Lower leg skin (tissue), 4 donors: ENCODE data around the gene COL1A2. TPM values are rescaled to one million over a fixed set of nuclear protein-coding genes. Genes with fewer than 3 reads are reported as not detected.

ENCODE experiments used
- DNase-seq, 2 donors: peaks; one replicate each; pipeline ENCODE4 v3.0.0-alpha.2; 2019; ENCODE audit warnings: low spot score in 2 of 2
- H3K4me3 ChIP-seq: fragments of 200-600 bp; sonication (generic); 2 replicates; pipeline ENCODE4 v1.5.1; 2017; ENCODE audit warnings: mild to moderate bottlenecking, low read depth; ENCODE audit not compliant: poor library complexity, severe bottlenecking
- POLR2A ChIP-seq, 2 donors: fragments of 450-650 bp; IDR thresholded peaks; one replicate each; pipeline ENCODE4 v1.6.1; 2016 to 2017; ENCODE audit warnings: antibody characterized with exemption in 2 of 2, mild to moderate bottlenecking in 1 of 2, moderate library complexity in 1 of 2
- WGBS, 2 donors: methylation state at CpG; one replicate each; pipeline ENCODE4 v1.1.5; 2018; 5-methylcytosine and 5-hydroxymethylcytosine counted together
- intact Hi-C: fragments of 100-400 bp; cut with DNase I; formaldehyde crosslinking; loops from one replicate; pipeline ENCODE4 v1.15.0; 2023; ENCODE audit warnings: low total_unique reads
- total RNA-seq, 4 donors: library from RNA; depleted of rRNA; stranded (reverse); fragments of >200 nt; gene quantifications; one replicate each; pipeline ENCODE4 v1.1.0, GENCODE V29; 2016
- TF ChIP-seq, protein P1 (sequence below), 3 donors: fragments of 450-650 bp; IDR thresholded peaks; one replicate each; pipeline ENCODE4 v1.5.1; 2016; ENCODE audit warnings: antibody characterized with exemption in 3 of 3, mild to moderate bottlenecking in 3 of 3, moderate library complexity in 2 of 3

COL1A2 gene
- total RNA-seq, 4 donors from 2014 or later: 25.7 to 263 (median 33.6) TPM

DNA sequence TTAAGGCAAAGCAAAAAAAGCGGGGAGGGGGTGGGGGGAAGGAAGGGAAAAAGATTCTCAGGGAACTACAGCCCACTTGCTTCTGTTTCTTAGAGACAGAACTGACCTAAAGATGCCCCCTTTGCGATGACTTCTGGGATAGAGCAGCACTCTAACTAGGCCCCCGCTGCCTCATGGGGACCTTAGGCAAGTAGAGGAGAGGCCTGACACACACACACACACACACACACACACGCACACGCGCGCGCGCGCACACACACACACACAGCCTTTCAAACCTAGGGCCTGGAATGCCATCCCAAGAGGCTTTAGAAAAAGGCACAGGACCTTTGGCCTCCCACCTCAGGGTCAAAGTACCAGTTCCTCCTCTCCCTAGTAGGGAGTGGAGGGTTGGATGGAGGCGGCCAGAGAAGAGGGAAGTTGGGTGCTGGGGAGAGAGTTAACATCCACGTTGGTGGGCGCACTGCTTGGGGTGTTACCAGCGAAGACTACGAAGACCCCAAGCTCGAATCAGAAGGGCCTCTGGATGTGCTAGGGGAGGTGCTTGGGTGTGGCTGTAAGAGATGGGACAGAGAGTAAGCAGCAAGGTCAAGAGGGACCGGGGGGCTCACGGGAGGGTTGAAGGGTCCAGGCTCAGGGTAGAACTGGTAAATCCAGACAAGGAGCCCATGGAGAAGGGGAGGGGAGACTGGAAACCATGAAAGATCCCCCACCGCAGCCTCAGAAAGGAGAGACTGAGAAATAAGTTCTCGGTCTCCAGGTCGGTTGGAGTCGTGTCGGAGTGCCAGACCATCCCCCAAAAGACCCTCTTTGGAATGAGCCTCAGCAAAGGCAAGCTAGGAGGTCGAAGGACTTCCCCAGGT is 1.2 kb upstream of the COL1A2 start:
- intact Hi-C loops: no loop called here
- TF ChIP-seq POLR2A (IDR thresholded peaks at IDR 0.05): no peak
- TF ChIP-seq, protein P1, sequence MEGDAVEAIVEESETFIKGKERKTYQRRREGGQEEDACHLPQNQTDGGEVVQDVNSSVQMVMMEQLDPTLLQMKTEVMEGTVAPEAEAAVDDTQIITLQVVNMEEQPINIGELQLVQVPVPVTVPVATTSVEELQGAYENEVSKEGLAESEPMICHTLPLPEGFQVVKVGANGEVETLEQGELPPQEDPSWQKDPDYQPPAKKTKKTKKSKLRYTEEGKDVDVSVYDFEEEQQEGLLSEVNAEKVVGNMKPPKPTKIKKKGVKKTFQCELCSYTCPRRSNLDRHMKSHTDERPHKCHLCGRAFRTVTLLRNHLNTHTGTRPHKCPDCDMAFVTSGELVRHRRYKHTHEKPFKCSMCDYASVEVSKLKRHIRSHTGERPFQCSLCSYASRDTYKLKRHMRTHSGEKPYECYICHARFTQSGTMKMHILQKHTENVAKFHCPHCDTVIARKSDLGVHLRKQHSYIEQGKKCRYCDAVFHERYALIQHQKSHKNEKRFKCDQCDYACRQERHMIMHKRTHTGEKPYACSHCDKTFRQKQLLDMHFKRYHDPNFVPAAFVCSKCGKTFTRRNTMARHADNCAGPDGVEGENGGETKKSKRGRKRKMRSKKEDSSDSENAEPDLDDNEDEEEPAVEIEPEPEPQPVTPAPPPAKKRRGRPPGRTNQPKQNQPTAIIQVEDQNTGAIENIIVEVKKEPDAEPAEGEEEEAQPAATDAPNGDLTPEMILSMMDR (IDR thresholded peaks at IDR 0.05): no peak
- no peak for DNase-seq
- H3K4me3 ChIP-seq: no peak overlapping the region
- WGBS, 2 donors: 49 to 57% methylated on average over 20 to 24 of the region's 24 CpGs

DNA sequence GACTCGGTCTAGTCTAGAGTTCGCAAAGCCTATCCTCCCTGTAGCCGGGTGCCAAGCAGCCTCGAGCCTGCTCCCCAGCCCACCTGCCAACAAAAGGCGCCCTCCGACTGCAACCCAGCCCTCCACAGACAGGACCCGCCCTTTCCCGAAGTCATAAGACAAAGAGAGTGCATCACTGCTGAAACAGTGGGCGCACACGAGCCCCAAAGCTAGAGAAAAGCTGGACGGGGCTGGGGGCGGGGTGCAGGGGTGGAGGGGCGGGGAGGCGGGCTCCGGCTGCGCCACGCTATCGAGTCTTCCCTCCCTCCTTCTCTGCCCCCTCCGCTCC is 622 bp upstream of the COL1A2 start:
- DNase-seq: peak in 1 of 2 donors; percentile 85
- TF ChIP-seq, protein P1 (IDR thresholded peaks at IDR 0.05): no peak
- TF ChIP-seq POLR2A (IDR thresholded peaks at IDR 0.05): no peak
- WGBS, 2 donors: 11 to 17% methylated on average over 14 to 15 of the region's 19 CpGs
- intact Hi-C loops: no loop called here
- H3K4me3 ChIP-seq: no peak overlapping the region

DNA sequence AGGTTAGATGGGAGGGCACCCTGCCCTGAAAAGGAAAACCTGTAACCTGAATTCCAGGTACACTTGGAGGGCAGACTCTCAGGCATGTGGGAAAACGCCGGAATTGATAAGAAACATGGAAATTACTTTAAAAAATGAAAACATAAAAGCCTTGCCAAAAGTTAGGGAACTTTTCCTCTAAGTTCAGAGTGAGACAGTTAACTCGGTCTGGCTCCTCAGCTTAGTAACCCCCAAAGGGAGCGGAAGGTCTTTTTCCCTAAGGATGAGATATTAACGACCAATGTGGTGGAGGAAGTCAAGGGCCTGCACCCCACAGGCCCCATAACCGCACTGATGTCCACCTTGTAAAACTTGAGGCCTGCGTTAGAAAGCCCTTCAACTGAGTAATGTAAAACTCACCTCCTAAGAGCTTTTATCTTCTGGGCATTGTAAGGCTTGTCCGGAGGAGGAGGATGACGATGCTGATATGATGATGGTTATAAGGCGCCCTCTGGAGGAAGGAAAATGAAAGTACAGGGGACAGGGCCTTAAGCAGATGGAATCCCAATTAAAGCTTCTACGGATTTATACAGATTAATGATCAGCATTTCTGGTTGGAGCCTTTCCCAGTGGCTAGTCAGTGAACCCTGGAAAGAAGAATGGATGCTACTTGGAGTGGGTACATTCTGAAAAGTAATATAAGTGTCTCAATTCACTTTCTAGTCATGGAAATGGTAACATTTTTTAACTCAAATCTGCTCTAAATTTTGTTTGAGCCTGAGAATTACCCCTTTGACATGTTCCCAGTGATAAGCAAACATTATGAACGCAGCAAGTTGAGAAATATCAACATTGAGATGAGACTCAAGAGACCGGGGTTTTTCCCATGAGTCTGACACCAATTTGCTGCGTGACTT is 694 bp downstream of the COL1A2 start:
- DNase-seq: peak in 1 of 2 donors; percentile 70
- WGBS, 2 donors: 11 to 13% methylated on average over 14 of the region's 14 CpGs
- no peak for TF ChIP-seq POLR2A (IDR thresholded peaks at IDR 0.05)
- TF ChIP-seq, protein P1 (IDR thresholded peaks at IDR 0.05): peak in 1 of 3 donors; percentile 26
- peak overlapping the region; percentile 57 for H3K4me3 ChIP-seq
- intact Hi-C loops: no loop called here

DNA sequence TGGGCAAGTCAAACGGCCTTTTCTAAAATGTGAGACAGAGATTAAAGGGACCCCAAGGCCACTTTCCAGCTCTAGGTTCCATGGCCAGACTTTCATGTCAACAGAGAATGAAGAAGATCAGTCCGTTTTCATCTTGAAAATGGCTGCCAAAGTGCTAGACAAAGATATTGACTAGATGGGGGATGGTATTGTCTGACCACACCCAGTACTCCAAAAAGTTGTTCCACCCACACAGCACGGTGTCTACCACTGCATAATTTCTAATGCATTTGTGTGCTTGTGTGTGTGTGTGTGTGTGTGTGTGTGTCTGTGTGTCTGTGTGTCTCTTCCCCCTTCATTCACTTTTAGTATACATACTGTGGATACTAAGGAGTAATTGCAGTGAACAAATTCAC is 1.3 kb downstream of the COL1A2 start:
- TF ChIP-seq, protein P1 (IDR thresholded peaks at IDR 0.05): no peak
- no peak for TF ChIP-seq POLR2A (IDR thresholded peaks at IDR 0.05)
- intact Hi-C loops: no loop called here
- H3K4me3 ChIP-seq: no peak overlapping the region
- DNase-seq: no peak
- 16 to 32% methylated on average over 3 of the region's 3 CpGs for WGBS, 2 donors

DNA sequence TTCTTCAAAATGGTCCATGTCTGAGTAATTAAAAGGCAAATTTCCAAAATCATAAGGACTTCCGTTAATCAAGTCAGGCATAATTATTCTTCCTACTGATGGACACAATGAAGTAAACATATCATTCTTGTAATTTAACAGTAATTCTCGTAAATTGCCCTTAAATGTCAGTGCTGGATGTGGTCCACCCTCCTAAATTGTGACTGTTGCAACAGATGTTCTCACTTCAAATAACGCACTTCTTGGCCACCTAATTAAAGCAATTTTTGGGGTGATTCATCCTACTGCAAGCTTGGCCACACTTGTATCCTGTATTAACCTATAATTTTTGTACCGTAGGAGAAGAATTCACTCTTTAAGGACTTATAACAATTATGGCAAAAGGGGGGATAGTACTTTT is 1.9 kb downstream of the COL1A2 start:
- no peak overlapping the region for H3K4me3 ChIP-seq
- no peak for DNase-seq
- WGBS, 2 donors: 36 to 39% methylated on average over 4 of the region's 4 CpGs
- intact Hi-C loops: no loop called here
- TF ChIP-seq, protein P1 (IDR thresholded peaks at IDR 0.05): no peak
- no peak for TF ChIP-seq POLR2A (IDR thresholded peaks at IDR 0.05)
